IPS DF 4.7 (cell line): ENCODE data around the gene INPP4B.
"Not testable (repeated sequence)": the region's sequence is repeated elsewhere in the genome, so short reads cannot be mapped to it uniquely, and the experiment has no call there.

ENCODE experiments used
- DNase-seq: peaks from one replicate; pipeline ENCODE4 v3.0.0-alpha.2; 2013; ENCODE audit warnings: low spot score; ENCODE audit errors: extremely low read depth

Gene INPP4B

DNA sequence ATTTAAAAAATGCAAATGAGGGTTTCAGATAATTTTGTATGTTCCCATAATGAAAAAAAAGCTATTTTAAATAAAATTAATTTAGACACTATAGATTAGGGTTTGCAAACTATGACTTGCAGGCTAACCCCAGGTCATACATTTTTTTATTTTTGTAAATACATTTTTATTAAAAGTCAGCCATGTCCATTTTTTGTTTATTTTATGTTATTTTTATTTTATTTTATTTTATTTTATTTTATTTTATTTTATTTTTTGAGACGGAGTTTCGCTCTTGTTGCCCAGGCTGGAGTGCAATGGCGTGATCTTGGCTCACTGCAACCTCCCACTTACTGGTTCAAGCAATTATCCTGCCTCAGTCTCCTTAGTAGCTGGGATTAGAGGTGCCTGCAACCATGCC lies 749.1 kb downstream of the INPP4B start:
- no peak for DNase-seq

DNA sequence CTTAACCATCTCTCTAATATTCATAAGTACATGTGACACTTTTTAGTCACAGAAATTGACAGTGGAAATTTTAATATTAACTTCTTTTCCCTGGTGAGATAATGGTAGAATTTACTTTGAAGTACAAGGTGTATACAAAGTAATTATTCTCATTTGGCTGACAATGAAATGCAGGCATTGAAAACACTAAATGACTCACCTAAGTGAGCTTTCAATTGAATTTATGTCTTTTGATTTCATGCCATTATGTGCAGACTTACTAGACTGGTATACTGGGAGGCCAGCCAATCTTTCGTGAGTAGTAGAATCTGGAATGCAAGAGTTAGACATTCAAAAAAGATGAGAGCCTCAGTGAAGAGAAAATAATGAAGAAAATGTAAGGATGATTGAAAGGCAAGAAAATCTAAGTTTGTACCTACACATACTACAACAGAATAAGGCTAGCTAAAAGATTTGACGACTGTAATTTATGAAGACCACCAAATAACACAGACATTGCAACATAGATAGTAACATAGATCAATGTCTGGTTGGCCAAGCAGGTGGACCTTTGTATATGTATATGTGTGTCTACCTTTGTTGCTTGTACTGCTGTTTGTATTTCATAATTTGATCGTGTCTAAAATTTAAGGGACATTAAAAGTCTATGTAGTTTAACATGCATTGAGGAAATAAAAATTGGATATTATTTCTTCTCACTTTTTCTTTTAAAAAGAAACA lies 750.1 kb downstream of the INPP4B start:
- no peak for DNase-seq

DNA sequence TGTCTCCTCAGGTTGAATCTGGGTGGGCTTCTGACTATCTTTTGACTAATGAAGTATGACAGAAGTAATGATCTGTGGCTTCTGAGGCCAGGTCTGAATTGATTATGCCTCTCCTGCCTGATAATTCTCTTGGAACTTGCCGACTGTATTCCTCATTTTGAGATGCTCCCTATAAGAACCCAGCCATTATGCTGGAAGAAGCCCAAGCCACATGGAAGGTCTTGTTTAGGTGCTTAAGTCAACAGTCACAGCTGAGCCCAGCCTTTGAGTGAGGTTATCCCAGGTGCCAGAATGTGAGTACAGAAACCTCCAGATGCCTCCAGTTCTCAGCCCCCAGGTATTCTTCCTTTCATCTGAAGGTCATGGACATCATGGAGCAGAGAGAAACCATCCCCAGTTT lies 753.2 kb downstream of the INPP4B start:
- DNase-seq: no peak

DNA sequence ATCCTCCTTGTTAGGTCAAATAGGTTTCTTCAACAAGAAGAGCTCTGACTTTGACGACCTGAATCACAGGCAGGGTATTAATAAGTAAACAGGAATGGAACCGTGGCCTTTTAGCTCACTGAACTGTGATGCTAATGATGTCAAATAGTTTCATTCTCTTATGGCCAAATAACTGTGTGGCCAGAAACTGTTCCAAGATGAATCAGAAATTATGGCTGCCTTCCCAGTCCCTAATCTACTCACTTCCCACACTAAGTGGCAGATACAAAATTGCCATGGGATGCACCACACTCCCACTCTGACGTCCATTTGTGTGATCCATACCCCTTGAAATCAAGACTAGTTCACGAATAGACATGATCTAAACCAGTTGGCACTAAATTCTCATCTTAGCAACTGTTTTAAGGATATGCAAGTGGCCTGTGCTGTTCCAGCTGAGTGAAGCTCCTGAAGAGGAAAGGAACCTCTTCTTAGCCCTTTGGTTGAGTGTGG lies 754.4 kb downstream of the INPP4B start:
- no peak for DNase-seq

DNA sequence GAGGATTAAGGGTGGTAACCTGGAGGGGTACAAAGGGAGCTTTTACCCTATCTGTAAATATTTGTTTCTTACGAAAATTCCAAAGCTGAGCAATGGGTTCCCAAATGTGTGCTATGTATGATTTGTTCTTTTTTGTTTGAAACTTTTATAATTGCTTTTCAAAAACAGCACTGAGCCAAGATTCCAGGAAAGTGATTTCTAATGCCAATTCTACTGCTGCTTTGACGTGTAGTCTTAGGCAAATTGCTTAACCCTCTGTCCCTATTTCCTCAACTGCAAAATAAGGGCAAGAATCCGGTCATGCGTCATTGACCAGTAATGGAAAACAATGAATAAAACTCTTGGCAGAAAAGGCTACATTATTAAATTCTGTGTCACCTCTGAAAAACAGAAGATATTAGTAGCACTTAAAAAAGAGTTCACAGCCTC lies 755.0 kb downstream of the INPP4B start:
- no peak for DNase-seq

DNA sequence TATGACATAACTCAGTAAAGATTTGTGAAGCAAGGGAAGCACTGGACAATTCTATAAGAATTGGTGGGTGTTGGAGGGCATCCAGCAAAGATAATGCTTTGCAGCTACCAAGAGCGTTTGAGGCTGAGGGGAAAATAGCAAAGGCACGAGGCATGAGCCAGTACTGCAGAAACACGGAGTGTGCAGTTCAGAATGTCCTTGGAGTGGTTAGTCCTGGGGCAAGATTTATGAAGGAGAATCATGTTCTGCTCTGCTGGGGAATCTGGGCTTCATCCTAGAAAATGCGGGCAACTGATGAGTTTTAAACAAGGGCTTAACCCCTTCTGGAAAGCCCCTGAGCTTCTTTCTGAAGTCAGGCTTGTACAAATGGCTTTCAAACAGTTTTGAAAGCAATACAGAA lies 757.2 kb downstream of the INPP4B start:
- no peak for DNase-seq

DNA sequence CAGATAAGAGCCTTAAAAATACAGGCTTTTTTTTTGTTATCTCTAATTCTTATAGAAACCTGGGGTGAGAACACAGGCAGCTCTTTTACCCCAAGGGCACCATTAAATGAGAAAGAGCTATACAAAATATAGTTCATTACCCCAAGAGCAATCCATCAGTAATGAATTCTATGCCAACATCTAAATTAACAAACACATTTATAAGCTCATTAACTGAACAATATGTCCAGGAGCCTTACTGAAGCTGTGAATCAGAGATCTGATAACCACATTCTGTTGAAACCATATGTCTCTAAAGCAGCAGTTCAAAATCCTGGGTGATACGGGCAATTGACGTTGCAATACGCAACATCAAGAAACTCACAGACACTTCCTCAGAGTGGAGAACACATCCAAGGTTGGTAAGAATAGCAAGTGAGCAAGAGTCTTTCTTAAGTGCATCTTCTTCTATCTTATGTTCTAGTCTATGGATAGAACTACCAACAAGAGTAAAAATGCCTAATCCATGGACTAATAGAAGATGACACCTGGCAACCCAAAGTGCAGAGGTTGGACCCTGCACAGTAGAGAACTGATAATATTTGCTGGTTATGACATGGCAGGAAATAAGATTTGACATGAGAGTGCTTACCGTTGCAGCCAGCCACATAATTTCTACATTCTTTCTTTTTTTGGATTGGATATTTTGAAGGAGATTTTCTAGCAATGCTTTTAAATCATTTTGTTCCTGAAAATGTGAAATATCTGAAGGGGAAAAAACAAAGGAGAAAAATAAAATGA lies 760.4 kb downstream of the INPP4B start:
- DNase-seq: no peak

DNA sequence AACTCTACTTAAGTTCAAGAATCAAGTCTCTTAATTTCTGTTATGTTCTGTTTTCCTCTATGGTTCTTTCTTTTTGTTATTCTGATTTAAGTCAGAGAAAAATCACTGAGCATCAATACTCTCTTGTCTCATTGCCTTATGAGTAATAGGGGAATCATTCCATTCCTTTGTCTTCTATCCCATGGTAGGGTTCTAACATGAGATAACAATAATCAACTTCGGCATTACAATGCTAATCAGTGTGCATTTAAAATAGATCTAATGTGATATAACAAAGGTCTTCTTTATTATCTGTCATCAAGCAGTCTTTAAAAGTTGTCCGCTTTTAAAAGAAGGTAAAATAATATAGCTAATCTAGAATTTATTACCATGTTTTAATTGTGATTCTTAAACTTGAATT lies 762.8 kb downstream of the INPP4B start:
- no peak for DNase-seq

DNA sequence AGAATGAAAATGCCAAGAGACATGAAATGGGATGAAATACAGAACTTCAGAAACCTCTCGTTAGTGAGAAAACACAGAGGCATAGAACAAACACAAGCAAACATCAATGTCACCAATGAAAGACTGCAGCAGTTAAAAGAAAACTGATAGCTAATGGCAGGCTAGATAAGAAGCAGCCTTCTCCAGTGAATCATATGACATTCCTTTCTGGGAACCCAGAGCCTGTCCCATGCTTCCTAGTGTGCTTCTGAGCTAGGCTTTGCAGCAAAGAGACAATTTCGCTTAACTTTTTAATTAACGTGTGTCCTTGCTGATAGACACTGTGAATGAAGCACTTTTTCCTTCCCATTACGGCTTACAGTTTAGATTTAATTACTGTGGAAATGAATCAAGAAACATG lies 765.1 kb downstream of the INPP4B start:
- DNase-seq: no peak

DNA sequence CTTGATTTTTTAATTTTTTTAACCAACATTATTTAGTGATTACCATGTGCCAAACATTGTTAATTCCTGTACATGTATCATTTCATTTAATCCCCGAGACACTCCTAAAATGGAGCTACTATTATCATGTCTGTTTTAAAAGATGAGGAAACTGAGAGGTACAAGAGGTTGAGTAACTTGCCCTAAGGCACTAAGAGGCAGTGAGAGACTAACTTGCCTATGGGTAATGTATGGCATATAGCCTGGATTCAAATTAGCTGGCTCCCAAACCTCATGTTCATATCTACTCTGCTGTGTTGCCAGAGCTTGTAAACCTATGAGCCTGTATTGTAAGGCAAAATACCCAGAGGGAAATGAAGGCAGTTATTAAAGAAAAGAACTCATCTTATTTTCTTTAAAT lies 766.1 kb downstream of the INPP4B start:
- DNase-seq: no peak

DNA sequence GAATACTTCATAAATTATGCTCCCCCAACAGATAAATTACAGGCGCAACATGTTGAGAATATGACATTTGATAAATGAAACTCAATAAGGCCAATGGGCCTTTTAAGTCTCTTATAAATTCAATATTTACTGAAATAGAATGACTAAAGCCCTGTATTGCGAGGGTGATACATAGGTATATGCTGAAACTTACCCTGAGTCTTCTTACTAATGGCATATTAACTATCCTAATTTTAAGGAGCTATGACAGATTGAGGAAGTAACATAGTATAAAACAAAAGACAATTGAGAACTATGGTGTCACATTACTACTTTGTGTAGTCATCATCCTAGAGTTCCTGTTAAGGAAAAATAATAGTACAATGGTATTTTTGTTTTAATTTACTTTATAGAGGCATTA lies 769.1 kb downstream of the INPP4B start:
- no peak for DNase-seq

DNA sequence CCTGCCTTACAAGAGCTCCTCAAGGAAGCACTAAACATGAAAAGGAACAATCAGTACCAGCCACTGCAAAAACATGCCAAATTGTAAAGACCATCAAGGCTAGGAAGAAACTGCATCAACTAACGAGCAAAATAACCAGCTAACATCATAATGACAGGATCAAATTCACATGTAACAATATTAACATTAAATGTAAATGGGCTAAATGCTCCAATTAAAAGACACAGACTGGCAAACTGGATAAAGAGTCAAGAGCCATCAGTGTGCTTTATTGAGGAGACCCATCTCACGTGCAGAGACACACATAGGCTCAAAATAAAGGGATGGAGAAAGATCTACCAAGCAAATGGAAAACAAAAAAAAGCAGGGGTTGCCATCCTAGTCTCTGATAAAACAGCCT lies 777.8 kb downstream of the INPP4B start:
- DNase-seq: not testable (repeated sequence)

DNA sequence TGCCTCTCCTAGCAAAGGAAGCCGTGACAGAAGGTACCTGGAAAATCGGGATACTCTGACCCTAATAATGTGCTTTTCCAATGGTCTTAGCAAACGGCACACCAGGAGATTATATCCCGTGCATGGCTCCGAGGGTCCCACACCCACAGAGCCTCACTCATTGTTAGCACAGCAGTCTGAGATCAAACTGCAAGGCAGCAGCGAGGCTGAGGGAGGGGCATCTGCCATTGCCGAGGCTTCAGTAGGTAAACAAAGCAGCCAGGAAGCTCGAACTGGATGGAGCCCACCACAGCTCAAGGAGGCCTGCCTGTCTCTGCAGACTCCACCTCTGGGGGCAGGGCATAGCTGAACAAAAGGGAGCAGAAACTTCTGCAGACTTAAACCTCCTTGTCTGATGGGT lies 779.5 kb downstream of the INPP4B start:
- DNase-seq: not testable (repeated sequence)

DNA sequence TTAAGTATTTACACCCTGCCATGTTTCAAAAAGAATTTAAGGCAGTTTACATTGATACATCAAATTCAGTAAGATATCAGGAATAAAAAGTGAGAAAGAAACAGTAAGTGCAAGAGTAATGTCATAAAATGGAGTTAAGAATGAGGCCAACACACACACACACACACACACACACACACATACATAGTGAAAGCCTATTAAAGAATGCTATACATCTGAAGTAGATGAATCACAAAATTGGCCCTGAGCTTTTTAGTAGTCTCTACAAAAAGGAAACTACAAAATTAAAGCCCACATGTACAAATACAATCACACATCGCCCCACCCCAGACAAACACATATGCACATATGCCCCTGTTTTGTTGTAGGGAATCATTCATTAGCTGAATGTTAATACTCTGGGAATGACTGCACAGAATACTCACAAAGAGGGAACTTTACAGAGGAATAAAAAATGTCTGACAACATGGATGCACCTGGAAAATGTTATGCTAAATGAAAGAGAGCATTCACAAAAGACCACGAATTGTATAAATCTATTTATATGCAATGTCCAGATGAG lies 780.9 kb downstream of the INPP4B start:
- no peak for DNase-seq

DNA sequence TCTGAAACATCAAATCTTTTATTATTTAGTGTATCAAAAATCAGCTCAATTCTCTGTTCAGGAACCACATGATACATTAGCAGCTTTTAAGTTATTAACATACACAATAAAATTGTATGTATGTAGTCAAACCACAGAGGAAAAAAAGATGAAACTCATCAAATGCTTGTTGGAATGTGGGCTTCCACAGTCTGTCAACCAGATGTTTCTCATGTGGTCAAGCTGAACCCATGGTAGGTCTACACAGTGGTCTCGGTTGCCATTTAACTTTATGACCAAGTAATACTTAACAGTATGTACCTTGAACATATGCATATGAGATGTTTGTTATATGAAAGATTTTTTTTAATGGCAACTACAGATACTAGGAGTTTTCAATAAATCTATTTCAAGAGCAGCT lies 781.9 kb downstream of the INPP4B start:
- DNase-seq: no peak

DNA sequence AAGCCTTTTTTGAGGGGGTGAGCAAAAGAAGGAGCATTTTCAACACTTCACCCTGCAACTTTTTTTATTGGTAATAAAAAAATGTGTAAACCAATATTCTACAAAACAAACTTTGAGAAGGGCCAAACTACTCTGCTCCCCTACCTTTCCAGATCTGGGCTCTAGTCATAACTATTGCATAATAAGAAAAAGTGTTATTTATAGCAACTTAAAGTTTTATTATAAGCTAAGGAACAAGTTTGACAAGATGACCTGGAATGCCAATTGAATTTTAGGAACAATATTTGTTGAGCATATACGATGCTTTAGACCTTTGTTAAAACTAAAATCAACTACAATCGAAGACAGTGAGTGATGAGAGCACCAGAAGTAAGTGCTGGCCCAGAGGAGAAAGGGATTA lies 800.1 kb downstream of the INPP4B start:
- no peak for DNase-seq

DNA sequence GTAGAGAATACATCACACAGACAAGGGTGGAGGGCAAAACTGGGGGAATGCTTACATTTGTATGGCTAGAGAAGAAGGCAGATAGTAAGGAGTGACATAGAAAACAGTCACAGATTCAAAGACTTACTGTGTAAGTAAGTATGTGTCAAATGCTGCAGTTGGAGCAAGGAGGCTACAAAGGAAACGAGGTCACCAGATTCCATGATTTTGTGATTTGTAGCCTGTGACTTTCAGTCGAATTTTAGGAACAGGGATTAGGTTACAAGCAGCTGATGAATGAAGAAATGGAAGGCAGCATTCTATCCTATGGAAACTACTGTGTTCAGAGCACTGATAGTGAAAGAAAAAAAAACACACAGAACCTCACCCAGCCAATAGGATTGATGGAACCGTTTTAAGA lies 801.8 kb downstream of the INPP4B start:
- no peak for DNase-seq

DNA sequence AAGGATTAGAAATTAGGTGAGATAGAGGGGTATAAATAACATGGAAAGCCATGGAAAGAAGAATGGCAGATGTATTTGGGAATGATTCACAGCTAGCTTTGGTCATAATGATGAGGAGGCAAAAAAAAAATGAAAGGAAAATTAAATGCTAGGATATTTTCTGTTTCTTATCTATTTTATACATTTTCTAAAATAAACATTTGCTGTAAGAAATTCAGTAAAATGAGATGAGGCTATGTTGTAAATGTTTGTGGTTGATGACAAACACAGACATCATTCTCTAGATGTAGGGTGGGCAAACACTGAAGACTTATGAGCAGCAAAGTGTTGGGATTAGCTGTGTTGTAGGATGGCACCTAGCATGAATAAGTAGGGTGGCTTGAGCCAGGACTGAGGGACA lies 802.6 kb downstream of the INPP4B start:
- DNase-seq: no peak

DNA sequence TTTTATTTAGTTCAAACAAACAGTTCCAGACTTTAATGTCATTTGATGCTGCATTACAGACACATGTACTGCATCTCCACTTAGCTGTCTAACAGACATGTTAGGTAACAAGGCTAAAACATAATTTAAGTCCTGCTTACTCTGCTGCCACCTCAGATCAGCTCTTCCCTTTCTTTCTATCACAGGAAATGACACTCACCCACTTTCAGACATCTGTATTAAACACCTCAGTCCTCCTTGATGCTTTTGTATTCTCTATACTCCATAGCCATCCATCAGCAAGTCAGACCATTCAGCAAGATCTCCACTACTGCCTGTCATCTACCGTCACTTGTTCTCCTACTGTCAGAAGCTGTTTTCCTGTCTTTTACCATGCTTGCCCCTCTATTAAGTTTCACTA lies 804.3 kb downstream of the INPP4B start:
- DNase-seq: no peak

DNA sequence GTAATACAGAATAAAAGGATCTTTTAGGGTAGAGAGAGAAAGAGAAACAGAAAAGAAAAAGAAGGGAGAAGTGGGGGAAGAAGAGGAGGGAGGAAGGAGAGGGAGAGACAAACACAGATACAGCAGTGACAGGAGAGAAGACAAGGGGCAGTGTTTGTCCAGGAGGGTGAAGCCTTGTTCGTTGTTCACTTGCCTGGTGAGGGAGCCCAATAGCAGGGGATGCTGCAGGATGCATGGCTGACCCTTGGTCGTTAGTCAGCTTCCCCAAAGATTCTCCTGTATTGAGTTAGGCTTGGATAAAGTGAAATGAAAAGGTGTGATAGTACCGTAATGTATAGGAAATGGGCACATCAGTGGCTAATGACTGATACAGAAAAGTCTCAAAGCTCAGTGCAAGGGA lies 806.1 kb downstream of the INPP4B start:
- no peak for DNase-seq

DNA sequence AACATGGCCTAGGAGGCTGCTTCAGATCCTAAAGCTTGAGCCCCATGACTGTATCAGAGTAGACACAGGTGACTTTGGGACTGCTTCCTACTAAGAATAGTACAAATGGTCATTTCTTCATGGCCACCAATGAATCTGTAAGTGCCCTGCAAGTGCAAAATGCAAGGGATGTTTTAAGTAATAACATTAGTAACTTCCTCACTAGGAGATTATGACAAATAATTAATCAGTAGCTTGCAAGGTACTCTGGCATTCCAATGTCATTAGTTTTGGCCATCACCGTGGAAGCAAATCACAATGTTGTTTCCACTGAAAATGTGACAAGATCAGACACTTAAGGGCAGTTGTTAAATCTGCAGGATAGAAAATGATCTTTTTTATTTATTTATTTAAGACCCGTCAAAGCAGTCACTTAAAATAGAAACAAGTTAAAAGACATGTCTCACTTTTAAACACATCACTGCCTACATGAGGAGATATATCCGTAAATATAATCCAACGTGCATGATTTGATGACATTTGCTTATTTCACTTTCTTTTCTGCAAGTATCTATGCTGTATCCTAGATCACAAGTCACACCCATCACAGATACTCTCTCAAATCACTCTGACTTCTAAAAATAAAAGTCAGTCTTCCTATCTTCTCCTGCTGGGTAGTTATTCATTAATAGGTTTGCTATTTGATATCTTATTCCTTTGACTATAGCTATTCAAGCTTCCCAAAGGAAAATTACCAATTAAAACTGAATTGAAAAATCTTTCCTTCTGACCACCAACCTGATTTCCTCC lies 809.1 kb downstream of the INPP4B start:
- no peak for DNase-seq

DNA sequence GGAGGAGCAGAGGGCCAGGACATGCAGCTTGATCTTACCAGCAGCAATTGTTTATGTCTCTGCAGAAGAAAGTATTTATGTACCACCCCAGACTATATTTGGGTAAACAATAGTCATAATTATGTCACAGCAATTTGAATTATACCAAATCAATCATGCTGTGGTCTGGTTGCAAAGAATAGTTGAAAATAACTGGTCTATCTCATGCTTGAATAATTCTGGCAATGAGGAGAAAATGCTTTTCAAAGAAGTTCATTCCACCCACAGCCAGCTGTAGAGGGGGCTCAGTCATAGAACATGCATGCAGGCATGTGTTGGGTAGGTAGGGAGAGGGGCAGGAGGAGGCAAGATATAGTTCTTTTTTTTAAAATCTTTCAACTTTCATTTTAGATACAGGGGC lies 810.5 kb downstream of the INPP4B start:
- no peak for DNase-seq
